IPS DF 19.7 (cell line): ENCODE measurements around the gene C10orf105.

Experiments used
- DNase-seq: peaks from one replicate; pipeline ENCODE4 v3.0.0-alpha.2; 2013; ENCODE audit warnings: low read depth, low spot score

C10orf105 gene

GRCh38 chr10:71716426-71716825 is 3.2 kb downstream of the C10orf105 start:
- DNase-seq, result no peak

- DNase-seq, result no peak
Observed at GRCh38 chr10:71715860-71716259, 3.7 kb downstream of the C10orf105 start.

- DNase-seq, result no peak
Observed at GRCh38 chr10:71715026-71715425, 4.6 kb downstream of the C10orf105 start.

- DNase-seq, result no peak
Observed at GRCh38 chr10:71714592-71714991, 5.0 kb downstream of the C10orf105 start.

- no peak for DNase-seq
Observed at GRCh38 chr10:71714031-71714410, 5.6 kb downstream of the C10orf105 start.

GRCh38 chr10:71713135-71714030 is 6.2 kb downstream of the C10orf105 start:
- no peak for DNase-seq

- no peak for DNase-seq
Observed at GRCh38 chr10:71712572-71713134, 6.9 kb downstream of the C10orf105 start.

- no peak for DNase-seq
Observed at GRCh38 chr10:71712170-71712569, 7.4 kb downstream of the C10orf105 start.

GRCh38 chr10:71711052-71711623 is 8.4 kb downstream of the C10orf105 start:
- no peak for DNase-seq

- no peak for DNase-seq
Observed at GRCh38 chr10:71710519-71710918, 9.1 kb downstream of the C10orf105 start.

- no peak for DNase-seq
Observed at GRCh38 chr10:71708897-71709882, 10.4 kb downstream of the C10orf105 start.

GRCh38 chr10:71708301-71708703 is 11.3 kb downstream of the C10orf105 start:
- DNase-seq, result no peak

GRCh38 chr10:71707240-71707789 is 12.3 kb downstream of the C10orf105 start:
- DNase-seq, result no peak

GRCh38 chr10:71706216-71707121 is 13.1 kb downstream of the C10orf105 start:
- DNase-seq, result no peak

- DNase-seq, result no peak
Observed at GRCh38 chr10:71705582-71705981, 14.0 kb downstream of the C10orf105 start.

- no peak for DNase-seq
Observed at GRCh38 chr10:71704816-71705215, 14.8 kb downstream of the C10orf105 start.

- no peak for DNase-seq
Observed at GRCh38 chr10:71703577-71703976, 16.0 kb downstream of the C10orf105 start.

GRCh38 chr10:71701496-71702132 is 18.0 kb downstream of the C10orf105 start:
- no peak for DNase-seq

- DNase-seq, result no peak
Observed at GRCh38 chr10:71700731-71701368, 18.7 kb downstream of the C10orf105 start.
